Activated CD8-positive, alpha-beta memory T cell treated with anti-CD3 and anti-CD28 coated beads, Interleukin-2, amount 50 U/mL, for 24 hours (primary cell): ENCODE measurements around the gene PCBP3.

Experiments
- DNase-seq: peaks from one replicate; pipeline ENCODE4 v3.0.0-alpha.2; 2020; ENCODE audit errors: extremely low read depth

The PCBP3 gene

DNA sequence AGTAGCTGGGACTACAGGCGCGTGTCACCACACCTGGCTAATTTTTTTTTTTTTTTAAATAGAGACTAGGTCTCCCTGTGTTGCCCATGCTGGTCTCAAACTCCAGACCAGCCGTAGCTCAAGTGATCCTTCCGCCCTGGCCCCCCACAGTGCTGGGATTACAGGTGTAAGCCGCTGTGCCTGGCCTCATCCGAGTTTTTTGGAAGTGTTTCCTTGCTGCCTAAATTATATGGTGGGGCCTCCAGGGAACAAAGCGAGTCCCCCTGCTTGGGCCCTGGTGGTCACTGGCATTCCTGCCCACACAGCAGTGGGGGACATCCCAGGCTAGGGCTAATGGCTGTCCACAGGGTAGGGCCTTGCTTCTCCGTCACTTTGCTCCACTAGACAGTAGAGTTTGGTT is 143.8 kb downstream of the PCBP3 start:
- DNase-seq = no peak

GRCh38 chr21:45788198-45788597 is 144.7 kb downstream of the PCBP3 start:
- DNase-seq = no peak

DNA sequence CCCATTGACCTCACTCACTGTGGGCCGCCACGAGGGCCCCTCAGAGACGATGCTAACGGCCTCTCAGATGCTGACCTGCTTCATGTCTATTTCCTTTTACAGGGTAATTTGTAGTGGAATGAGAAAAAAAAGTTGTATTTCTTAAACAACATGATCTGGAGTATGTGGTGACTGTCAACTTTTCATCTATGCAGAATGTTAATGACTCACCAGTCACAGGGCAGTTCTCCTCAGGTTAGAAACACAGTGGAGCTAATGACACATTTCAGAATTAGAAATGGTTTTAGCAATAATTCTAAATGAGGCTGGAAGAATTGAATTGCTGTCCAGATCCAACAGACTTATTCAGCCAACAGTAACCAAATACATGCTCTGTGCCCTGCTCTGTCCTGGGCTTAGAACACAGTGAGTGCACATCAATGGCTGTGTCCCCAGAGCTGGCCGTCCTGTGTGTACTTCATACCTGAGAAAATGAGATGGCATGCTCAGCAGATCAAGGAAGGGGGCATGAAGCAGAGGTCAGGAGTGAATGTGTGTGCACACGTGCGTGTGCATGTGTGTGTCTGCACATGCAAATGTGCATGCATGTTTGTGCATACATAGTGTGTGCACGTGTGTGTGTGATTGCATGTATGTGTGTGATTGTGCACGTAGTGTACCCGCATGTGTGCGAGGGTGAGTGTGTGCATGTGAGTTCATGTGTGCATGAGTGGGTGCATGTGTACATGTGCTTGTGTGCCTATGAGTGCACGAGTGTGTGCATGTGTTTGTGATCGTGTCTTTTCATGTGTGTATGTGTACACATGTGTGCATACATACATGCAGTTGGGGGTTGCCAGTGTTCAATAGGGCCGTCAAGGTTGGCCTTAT is 145.3 kb downstream of the PCBP3 start:
- no peak for DNase-seq

DNA sequence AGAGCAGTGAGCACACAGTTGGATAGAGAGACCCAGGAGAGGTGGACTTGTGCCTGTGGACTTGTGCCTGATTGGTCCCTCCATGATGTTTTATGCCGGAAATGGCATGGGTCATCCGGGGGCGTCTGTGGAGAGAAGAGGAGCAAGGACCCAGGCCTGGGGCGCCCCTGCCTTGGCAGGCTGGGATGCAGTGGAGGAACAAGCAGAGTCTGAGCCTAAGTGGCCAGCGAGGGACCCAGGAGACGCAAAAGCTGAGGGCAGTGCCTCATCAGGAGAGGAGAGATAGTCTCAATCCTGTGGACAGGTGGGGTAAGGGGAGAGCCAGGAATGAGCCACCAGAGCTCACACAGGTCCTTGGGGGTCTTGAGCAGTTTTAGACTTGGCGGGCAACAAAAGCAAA is 146.9 kb downstream of the PCBP3 start:
- DNase-seq = no peak

- no peak for DNase-seq
Measured at GRCh38 chr21:45791562-45792418, 148.3 kb downstream of the PCBP3 start.

DNA sequence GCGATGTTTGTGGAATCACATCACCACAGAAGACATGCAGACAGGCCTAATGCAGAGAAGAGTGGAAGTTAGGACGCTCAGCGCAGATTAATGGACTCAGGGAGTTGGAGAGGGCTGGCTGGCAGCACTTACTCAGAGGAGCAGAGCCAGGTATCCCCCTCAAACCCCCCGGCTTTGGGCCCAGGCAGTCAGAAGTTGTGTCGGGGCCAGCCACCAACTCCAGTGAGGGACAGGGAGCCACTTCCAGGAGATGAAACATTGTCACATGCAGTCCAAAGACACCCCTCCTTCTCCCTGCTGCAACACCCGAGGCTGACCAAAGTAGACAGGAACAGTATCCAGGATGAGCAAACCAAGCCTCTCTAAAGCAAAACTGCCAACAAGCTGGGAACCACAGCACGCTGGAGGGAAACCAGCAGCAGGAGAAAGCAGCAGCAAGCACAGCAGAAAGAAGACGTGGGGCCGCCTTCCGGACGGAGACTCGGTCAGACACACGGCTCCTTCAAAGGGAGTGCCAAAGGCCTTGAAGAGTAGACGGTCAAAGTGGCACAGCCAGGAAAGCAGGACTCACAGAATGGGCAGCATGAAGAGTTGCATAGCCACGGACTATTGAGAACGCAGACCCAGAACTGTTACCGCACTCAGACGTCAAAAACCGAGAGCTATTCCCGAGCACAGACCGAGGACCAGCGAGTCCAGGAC is 149.3 kb downstream of the PCBP3 start:
- DNase-seq = no peak

DNA sequence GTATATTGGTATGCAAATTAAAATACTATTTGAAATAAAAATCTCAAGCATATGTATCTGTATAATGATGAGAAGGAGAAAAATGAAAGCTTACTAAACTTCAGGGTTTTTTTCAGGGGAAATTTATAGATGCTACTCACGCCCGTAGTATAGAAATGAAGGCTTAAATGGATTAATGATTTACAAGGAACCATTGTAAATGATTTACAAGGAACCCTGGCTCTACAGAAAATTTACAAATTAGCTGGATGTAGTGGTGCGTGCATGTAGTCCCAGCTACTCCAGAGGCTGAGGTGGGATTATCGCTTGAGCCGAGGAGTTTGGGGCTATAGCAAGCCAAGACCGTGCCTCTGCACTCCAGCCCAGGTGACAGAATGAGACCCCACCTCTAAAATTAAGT is 150.5 kb downstream of the PCBP3 start:
- DNase-seq = no peak

- DNase-seq = no peak
Measured at GRCh38 chr21:45796003-45796402, 152.5 kb downstream of the PCBP3 start.

DNA sequence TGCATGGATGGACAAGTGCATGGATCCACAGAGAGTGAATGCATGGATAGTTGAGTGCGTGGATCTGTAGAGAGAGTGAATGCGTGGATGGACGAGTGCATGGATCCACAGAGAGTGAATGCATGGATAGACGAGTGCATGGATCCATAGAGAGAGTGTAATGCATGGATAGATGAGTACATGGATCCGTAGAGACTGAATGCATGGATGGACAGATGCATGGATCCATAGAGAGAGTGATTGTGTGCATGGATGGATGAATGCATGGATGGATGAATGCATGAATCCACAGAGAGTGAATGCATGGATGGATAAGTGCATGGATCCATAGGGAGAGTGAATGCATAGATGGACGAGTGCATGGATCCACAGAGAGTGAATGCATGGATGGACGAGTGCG is 153.8 kb downstream of the PCBP3 start:
- DNase-seq = no peak

DNA sequence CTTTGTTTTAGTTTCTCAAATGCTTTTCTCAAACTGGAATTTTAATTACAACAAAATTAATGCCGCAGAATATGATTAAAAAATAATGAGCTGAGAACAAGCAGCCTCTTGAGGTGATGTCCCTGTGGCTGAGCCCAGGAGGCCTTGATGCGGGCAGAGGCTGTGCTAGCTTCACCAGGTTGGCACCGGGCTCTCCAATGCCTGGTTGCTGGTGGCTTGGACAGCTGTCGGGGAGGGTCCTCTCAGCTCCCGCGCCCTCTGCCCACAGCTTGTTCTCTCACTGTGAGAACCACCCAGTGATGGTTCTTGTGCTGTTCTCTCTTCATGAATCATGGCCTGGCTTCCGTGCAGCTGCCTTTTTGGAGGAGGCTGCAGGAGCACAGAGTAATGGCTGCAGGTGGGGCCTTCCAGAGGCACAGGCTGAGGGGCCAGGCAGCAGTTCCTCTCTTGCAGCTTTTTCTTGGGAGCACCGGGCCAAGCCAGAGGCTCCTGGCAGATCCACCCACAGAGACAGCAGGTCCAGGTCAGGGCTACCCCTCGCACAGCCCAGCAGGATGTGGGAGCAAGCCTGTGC is 156.3 kb downstream of the PCBP3 start:
- DNase-seq = no peak

DNA sequence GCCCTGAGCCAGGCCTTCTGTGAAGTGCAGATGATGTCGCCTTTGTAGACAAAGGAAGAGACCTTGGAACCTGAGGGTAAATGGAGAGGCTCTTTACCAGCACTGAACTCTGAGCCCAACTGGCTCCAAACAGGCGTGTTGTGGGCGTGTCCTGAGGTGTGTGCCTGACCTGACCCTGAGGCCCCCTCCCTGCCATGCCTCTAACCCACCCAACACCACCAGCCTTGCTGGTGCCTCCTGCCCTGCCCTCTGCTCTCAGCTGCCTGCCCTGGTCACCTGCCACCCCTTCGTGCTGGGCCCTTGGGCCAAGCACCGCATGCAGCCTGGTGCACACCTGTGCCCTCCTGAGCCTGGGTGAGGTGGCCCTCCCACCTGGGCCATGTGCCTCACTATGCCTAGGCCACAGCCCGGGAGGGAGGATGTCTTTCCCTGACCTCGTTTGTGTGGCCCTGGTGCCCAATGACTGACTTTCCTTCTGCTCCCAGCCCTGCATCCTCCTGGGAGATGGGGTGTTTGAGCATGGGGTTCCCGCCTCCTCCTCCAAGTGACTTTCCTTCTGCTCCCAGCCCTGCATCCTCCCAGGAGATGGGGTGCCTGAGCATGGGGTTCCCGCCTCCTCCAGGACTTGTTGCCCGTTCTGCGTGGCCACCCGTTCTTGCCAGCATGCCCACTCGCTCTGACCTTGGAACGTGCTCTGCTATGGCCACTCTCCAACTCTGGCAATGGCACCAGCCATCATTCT is 157.0 kb downstream of the PCBP3 start:
- no peak for DNase-seq

GRCh38 chr21:45801129-45801964 is 157.8 kb downstream of the PCBP3 start:
- no peak for DNase-seq

- no peak for DNase-seq
Measured at GRCh38 chr21:45801989-45802388, 158.5 kb downstream of the PCBP3 start.

- no peak for DNase-seq
Measured at GRCh38 chr21:45802425-45802824, 158.9 kb downstream of the PCBP3 start.

- no peak for DNase-seq
Measured at GRCh38 chr21:45802956-45803617, 159.6 kb downstream of the PCBP3 start.

DNA sequence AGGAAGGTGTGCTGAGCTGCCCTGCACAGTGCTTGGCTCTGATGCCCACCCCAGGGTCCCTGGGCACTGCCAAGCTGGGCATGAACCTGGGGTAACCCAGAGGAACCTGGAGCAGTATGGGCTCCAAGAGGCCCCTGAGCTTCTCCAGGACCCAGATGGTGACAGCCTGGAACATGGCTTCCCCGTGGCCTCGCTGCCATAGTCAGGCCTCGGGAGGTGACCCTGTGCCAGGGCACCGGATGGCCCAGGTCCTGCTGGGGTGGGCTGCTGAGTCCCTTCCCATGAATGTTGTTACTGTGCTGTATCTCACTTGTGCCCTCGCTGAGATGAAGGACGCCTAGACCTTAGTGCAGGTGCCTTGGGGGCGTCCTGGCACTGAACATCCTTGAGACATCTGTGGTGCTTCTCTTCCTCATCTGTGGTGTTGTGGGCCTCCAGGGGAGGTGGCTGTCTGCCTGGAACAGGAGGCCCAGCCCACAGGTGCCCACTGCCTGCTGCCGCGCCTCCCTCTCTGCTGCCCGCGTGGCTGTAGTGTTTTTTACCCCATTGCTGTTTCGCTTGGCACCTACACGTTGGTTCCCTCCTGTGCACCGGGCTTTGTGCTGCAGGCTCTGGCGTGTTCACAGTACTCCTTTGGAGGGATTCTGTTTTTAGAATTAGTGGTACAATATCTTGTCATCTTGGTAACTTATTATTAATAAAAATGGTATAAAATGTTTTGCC is 160.3 kb downstream of the PCBP3 start:
- no peak for DNase-seq

DNA sequence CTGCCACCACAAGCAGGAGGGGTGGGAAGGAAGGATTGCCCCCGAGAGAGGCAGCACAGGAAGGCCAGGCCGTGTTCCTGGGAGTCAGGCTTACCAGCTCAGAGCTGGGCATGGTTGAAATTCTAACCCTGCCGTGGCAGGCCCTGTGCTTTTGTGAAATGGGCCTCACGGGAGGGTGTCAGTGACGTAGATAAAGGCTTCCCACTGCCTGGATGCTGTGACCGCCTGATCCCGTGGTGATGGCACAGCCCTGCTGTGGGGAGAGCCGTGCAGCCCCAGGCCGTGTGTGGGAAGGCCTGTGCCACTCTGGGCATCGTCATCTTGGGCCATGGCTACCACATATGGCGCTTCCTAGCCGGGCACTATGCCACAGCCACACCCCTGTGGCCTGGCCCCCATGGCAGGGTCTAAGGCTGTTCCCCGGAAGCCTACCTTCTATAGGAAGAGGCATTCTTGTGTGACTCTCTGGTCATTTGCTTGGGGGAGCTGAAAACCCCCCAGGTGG is 161.3 kb downstream of the PCBP3 start:
- no peak for DNase-seq

DNA sequence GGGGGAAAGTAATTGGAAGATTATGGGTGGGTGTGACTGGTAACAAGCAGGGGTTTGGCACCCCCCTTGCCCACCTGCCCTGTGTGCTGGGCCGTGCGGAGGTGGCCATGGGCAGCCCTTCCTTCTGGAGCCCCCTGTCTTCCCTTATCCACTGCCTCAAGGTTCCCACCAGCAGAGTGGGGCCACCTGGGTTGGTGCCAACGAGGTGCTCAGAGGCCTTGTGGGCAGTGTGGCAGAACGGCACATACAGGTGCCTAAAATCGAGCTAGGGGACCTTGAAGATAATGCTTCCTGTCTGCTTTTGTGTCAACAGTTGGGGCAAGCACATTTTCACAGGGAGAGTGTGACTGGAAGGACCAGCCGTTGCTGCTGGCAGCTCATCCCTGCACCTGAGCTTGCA is 161.8 kb downstream of the PCBP3 start:
- DNase-seq = no peak

- no peak for DNase-seq
Measured at GRCh38 chr21:45806042-45806441, 162.5 kb downstream of the PCBP3 start.
